Erythroblast (primary cell): ENCODE measurements around the gene QKI.

Experiments used
- GATA1 ChIP-seq: IDR thresholded peaks from 2 replicates; pipeline ENCODE4 v1.6.1; 2011; ENCODE audit warnings: low read depth, mild to moderate bottlenecking, control low read depth, low read length, moderate library complexity
- POLR2A ChIP-seq: IDR thresholded peaks from 2 replicates; pipeline ENCODE4 v1.6.1; 2011; ENCODE audit warnings: mild to moderate bottlenecking, low read length

- TF ChIP-seq POLR2A (no peak), GATA1 (no peak)
These were observed 5.7 kb downstream of the QKI start for GRCh38 chr6:163420289-163420614.
